ENCODE results near the gene ZNF804A.

Gene ZNF804A

GRCh38 chr2:184589261-184589660 is 9.1 kb upstream of the ZNF804A start:
- H3K27ac Mint-ChIP-seq, result no peak overlapping the region
- peaks cover 3% of the 10 kb centered on the region for H3K9me3 Mint-ChIP-seq
- no peaks in the 10 kb centered on the region for H3K36me3 Mint-ChIP-seq (ENCODE audit: low read depth)
- H3K4me1 Mint-ChIP-seq (ENCODE audit: low read depth), result no peaks in the 10 kb centered on the region
- H3K4me3 Mint-ChIP-seq, result no peak overlapping the region
- peaks cover 9% of the 10 kb centered on the region for H3K27me3 Mint-ChIP-seq

- Mint-ChIP-seq H3K27ac (no peak overlapping the region), H3K9me3 (no peaks in the 10 kb centered on the region), H3K27me3 (peaks cover 53% of the 10 kb centered on the region), H3K36me3 (ENCODE audit: low read depth) (no peaks in the 10 kb centered on the region), H3K4me3 (peak overlapping the region; percentile 61), H3K4me1 (ENCODE audit: low read depth) (peaks cover 11% of the 10 kb centered on the region)
Observed at GRCh38 chr2:184596819-184597411, 1.4 kb upstream of the ZNF804A start.

- H3K4me3 Mint-ChIP-seq, result peak overlapping the region; percentile 61
- H3K36me3 Mint-ChIP-seq (ENCODE audit: low read depth), result no peaks in the 10 kb centered on the region
- H3K27ac Mint-ChIP-seq, result no peak overlapping the region
- no peaks in the 10 kb centered on the region for H3K9me3 Mint-ChIP-seq
- peaks cover 53% of the 10 kb centered on the region for H3K27me3 Mint-ChIP-seq
- peaks cover 11% of the 10 kb centered on the region for H3K4me1 Mint-ChIP-seq (ENCODE audit: low read depth)
Observed at GRCh38 chr2:184597571-184597991, 748 bp upstream of the ZNF804A start.

- Mint-ChIP-seq H3K27me3 (peaks cover 50% of the 10 kb centered on the region), H3K4me3 (peak overlapping the region; percentile 61), H3K36me3 (ENCODE audit: low read depth) (no peaks in the 10 kb centered on the region), H3K9me3 (no peaks in the 10 kb centered on the region), H3K4me1 (ENCODE audit: low read depth) (peaks cover 11% of the 10 kb centered on the region), H3K27ac (no peak overlapping the region)
Observed at GRCh38 chr2:184598002-184598315, 370 bp upstream of the ZNF804A start.

- Mint-ChIP-seq H3K4me1 (ENCODE audit: low read depth) (peaks cover 11% of the 10 kb centered on the region), H3K27me3 (peaks cover 45% of the 10 kb centered on the region), H3K4me3 (peak overlapping the region; percentile 54), H3K27ac (no peak overlapping the region), H3K36me3 (ENCODE audit: low read depth) (no peaks in the 10 kb centered on the region), H3K9me3 (no peaks in the 10 kb centered on the region)
Observed at GRCh38 chr2:184599054-184599871, 934 bp downstream of the ZNF804A start.

- Mint-ChIP-seq H3K4me1 (ENCODE audit: low read depth) (peaks cover 11% of the 10 kb centered on the region), H3K9me3 (no peaks in the 10 kb centered on the region), H3K27ac (no peak overlapping the region), H3K36me3 (ENCODE audit: low read depth) (no peaks in the 10 kb centered on the region), H3K27me3 (peaks cover 44% of the 10 kb centered on the region), H3K4me3 (no peak overlapping the region)
Observed at GRCh38 chr2:184599872-184600222, 1.5 kb downstream of the ZNF804A start.

- peaks cover 23% of the 10 kb centered on the region for H3K27me3 Mint-ChIP-seq
Observed at GRCh38 chr2:184602734-184603133, 4.4 kb downstream of the ZNF804A start.

GRCh38 chr2:184610891-184611290 is 12.6 kb downstream of the ZNF804A start:
- H3K4me1 Mint-ChIP-seq (ENCODE audit: low read depth), result no peaks in the 10 kb centered on the region
- no peaks in the 10 kb centered on the region for H3K36me3 Mint-ChIP-seq (ENCODE audit: low read depth)
- peaks cover 10% of the 10 kb centered on the region for H3K9me3 Mint-ChIP-seq
- no peaks in the 10 kb centered on the region for H3K27me3 Mint-ChIP-seq
- H3K27ac Mint-ChIP-seq, result no peak overlapping the region
- no peak overlapping the region for H3K4me3 Mint-ChIP-seq

More at GRCh38 chr2:184602734-184603133, 4.4 kb downstream of the ZNF804A start:
- Mint-ChIP-seq H3K9me3 (no peaks in the 10 kb centered on the region), H3K36me3 (ENCODE audit: low read depth) (no peaks in the 10 kb centered on the region), H3K4me1 (ENCODE audit: low read depth) (peaks cover 4% of the 10 kb centered on the region), H3K27ac (no peak overlapping the region), H3K4me3 (no peak overlapping the region)

GRCh38 chr2:184611361-184612085 is 13.2 kb downstream of the ZNF804A start:
- H3K36me3 Mint-ChIP-seq (ENCODE audit: low read depth), result no peaks in the 10 kb centered on the region
- no peak overlapping the region for H3K27ac Mint-ChIP-seq
- H3K27me3 Mint-ChIP-seq, result no peaks in the 10 kb centered on the region
- peaks cover 10% of the 10 kb centered on the region for H3K9me3 Mint-ChIP-seq
- H3K4me1 Mint-ChIP-seq (ENCODE audit: low read depth), result no peaks in the 10 kb centered on the region
- H3K4me3 Mint-ChIP-seq, result no peak overlapping the region

- Mint-ChIP-seq H3K27ac (no peak overlapping the region), H3K4me1 (ENCODE audit: low read depth) (no peaks in the 10 kb centered on the region), H3K36me3 (ENCODE audit: low read depth) (no peaks in the 10 kb centered on the region), H3K4me3 (no peak overlapping the region), H3K9me3 (peaks cover 7% of the 10 kb centered on the region), H3K27me3 (no peaks in the 10 kb centered on the region)
Observed at GRCh38 chr2:184620367-184620766, 22.0 kb downstream of the ZNF804A start.

GRCh38 chr2:184624311-184624710 is 26.0 kb downstream of the ZNF804A start:
- Mint-ChIP-seq H3K9me3 (no peaks in the 10 kb centered on the region), H3K4me3 (no peak overlapping the region), H3K4me1 (ENCODE audit: low read depth) (no peaks in the 10 kb centered on the region), H3K27ac (no peak overlapping the region), H3K36me3 (ENCODE audit: low read depth) (no peaks in the 10 kb centered on the region), H3K27me3 (no peaks in the 10 kb centered on the region)

- Mint-ChIP-seq H3K27ac (no peak overlapping the region), H3K27me3 (no peaks in the 10 kb centered on the region), H3K4me3 (no peak overlapping the region), H3K9me3 (no peaks in the 10 kb centered on the region), H3K4me1 (ENCODE audit: low read depth) (no peaks in the 10 kb centered on the region), H3K36me3 (ENCODE audit: low read depth) (no peaks in the 10 kb centered on the region)
Observed at GRCh38 chr2:184628051-184628450, 29.7 kb downstream of the ZNF804A start.

GRCh38 chr2:184633726-184634125 is 35.4 kb downstream of the ZNF804A start:
- H3K4me1 Mint-ChIP-seq (ENCODE audit: low read depth), result no peaks in the 10 kb centered on the region
- H3K9me3 Mint-ChIP-seq, result no peaks in the 10 kb centered on the region
- no peaks in the 10 kb centered on the region for H3K36me3 Mint-ChIP-seq (ENCODE audit: low read depth)
- H3K27me3 Mint-ChIP-seq, result no peaks in the 10 kb centered on the region
- no peak overlapping the region for H3K4me3 Mint-ChIP-seq
- H3K27ac Mint-ChIP-seq, result no peak overlapping the region

- Mint-ChIP-seq H3K4me3 (no peak overlapping the region), H3K9me3 (no peaks in the 10 kb centered on the region), H3K27ac (no peak overlapping the region)
Observed at GRCh38 chr2:184637781-184638180, 39.5 kb downstream of the ZNF804A start.

GRCh38 chr2:184644685-184645084 is 46.4 kb downstream of the ZNF804A start:
- H3K36me3 Mint-ChIP-seq (ENCODE audit: low read depth), result no peaks in the 10 kb centered on the region
- H3K4me3 Mint-ChIP-seq, result no peak overlapping the region
- H3K4me1 Mint-ChIP-seq (ENCODE audit: low read depth), result no peaks in the 10 kb centered on the region
- H3K27me3 Mint-ChIP-seq, result no peaks in the 10 kb centered on the region
- H3K9me3 Mint-ChIP-seq, result peaks cover 9% of the 10 kb centered on the region
- no peak overlapping the region for H3K27ac Mint-ChIP-seq

More at GRCh38 chr2:184637781-184638180, 39.5 kb downstream of the ZNF804A start:
- Mint-ChIP-seq H3K4me1 (ENCODE audit: low read depth) (no peaks in the 10 kb centered on the region), H3K36me3 (ENCODE audit: low read depth) (no peaks in the 10 kb centered on the region), H3K27me3 (no peaks in the 10 kb centered on the region)
